ENCODE results near the gene DNAI7. TPM values are rescaled to one million over a fixed set of nuclear protein-coding genes. Genes with fewer than 3 reads are reported as not detected.

The DNAI7 gene
- total RNA-seq, 1 experiment from 2014 or later = not detected

- no peak for TF ChIP-seq EZH2phosphoT487 (IDR thresholded peaks at IDR 0.05; ENCODE audit: borderline replicate concordance, low read length)
- TF ChIP-seq CTCF (conservative IDR thresholded peaks at IDR 0.05; ENCODE audit: low read depth, low read length) = no peak
- no peak for TF ChIP-seq EZH2 (IDR thresholded peaks at IDR 0.05; ENCODE audit: low read length, unreplicated experiment)
- ATAC-seq (no peak), DNase-seq (no peak)
- POLR2A ChIA-PET (ENCODE audit: unreplicated experiment) = no interaction called here
- H3K4me1 ChIP-seq (ENCODE audit: insufficient read depth, low read length) = no peaks in the 10 kb centered on the region
- no TSS peak for BruUV-seq (replicated peaks)
- H3K27ac ChIP-seq (ENCODE audit: low read length) = no peak overlapping the region
- no peaks in the 10 kb centered on the region for H3K36me3 ChIP-seq (ENCODE audit: low read depth, low read length)
- H3K27me3 ChIP-seq (ENCODE audit: low read length) = peaks cover 28% of the 10 kb centered on the region
- no peaks in the 10 kb centered on the region for H3K79me2 ChIP-seq (ENCODE audit: low read length)
- no peak overlapping the region for H3K4me3 ChIP-seq (ENCODE audit: low read length)
- no peaks in the 10 kb centered on the region for H3F3A ChIP-seq (ENCODE audit: low read length, unreplicated experiment)
- no peaks in the 10 kb centered on the region for H3K9me2 ChIP-seq (replicated peaks; ENCODE audit: low read length)
- H2AFZ ChIP-seq (ENCODE audit: low read length) = no peak overlapping the region
- no peaks in the 10 kb centered on the region for H4K20me1 ChIP-seq (ENCODE audit: low read length)
- CTCF ChIA-PET = no interaction called here
- H3K9ac ChIP-seq (ENCODE audit: low read length) = no peak overlapping the region
- intact Hi-C loops (cut with micrococcal nuclease) = no loop called here
- H3K4me2 ChIP-seq (ENCODE audit: low read length) = no peak overlapping the region
- H3K9me3 ChIP-seq (ENCODE audit: low read length) = no peaks in the 10 kb centered on the region
Observed at GRCh38 chr12:25063873-25064628, 130.9 kb downstream of the DNAI7 start.

GRCh38 chr12:25058658-25059058 lies 136.3 kb downstream of the DNAI7 start:
- DNase-seq (no peak), ATAC-seq (no peak)
- intact Hi-C loops (cut with micrococcal nuclease) = no loop called here
- Histone ChIP-seq H2AFZ (ENCODE audit: low read length) (no peak overlapping the region), H3K9me3 (ENCODE audit: low read length) (no peaks in the 10 kb centered on the region), H3K4me2 (ENCODE audit: low read length) (no peak overlapping the region), H3K9ac (ENCODE audit: low read length) (no peak overlapping the region), H3K9me2 (replicated peaks; ENCODE audit: low read length) (no peaks in the 10 kb centered on the region), H3K79me2 (ENCODE audit: low read length) (no peaks in the 10 kb centered on the region), H4K20me1 (ENCODE audit: low read length) (no peaks in the 10 kb centered on the region), H3F3A (ENCODE audit: low read length, unreplicated experiment) (no peaks in the 10 kb centered on the region), H3K4me1 (ENCODE audit: insufficient read depth, low read length) (no peaks in the 10 kb centered on the region), H3K27ac (ENCODE audit: low read length) (no peak overlapping the region), H3K27me3 (ENCODE audit: low read length) (peaks cover 5% of the 10 kb centered on the region), H3K36me3 (ENCODE audit: low read depth, low read length) (no peaks in the 10 kb centered on the region), H3K4me3 (ENCODE audit: low read length) (no peak overlapping the region)
- ChIA-PET CTCF (no interaction called here), POLR2A (ENCODE audit: unreplicated experiment) (no interaction called here)
- TF ChIP-seq CTCF (conservative IDR thresholded peaks at IDR 0.05; ENCODE audit: low read depth, low read length) (no peak), EZH2 (IDR thresholded peaks at IDR 0.05; ENCODE audit: low read length, unreplicated experiment) (no peak), EZH2phosphoT487 (IDR thresholded peaks at IDR 0.05; ENCODE audit: borderline replicate concordance, low read length) (no peak)
- BruUV-seq (replicated peaks) = no TSS peak

Other genes starting within 250 kb of the DNAI7 start
- not detected in 2 replicates for gene BCAT1, start 246.1 kb downstream of the DNAI7 start, total RNA-seq (2014; rRNA removed)
- gene ETFRF1, start 77 bp upstream of the DNAI7 start, total RNA-seq (2014; rRNA removed) = 6.6 and 7.7 TPM in 2 replicates
- gene KRAS, start 55.8 kb upstream of the DNAI7 start, total RNA-seq (2014; rRNA removed) = 5.8 and 6.2 TPM in 2 replicates

Data from PC-3 (cell line).